IMR-90 (cell line): ENCODE results near the gene DNAJC5. TPM values are rescaled to one million over a fixed set of nuclear protein-coding genes. Genes with fewer than 3 reads are reported as not detected.

Experiments
- ATAC-seq: fragments of 200-7000 bp; cut with Tn5 transposase; 2 replicates; pipeline ENCODE4 v1.9.1; 2020; ENCODE audit warnings: low read depth, mild to moderate bottlenecking, moderate library complexity
- BruUV-seq: library from RNA; stranded (reverse); fragments of 400-500 nt; replicated peaks from 2 replicates; lab custom pipeline; 2021; lab: Mats Ljungman, UMichigan
- CTCF ChIA-PET: fragments of 300-600 bp; formaldehyde crosslinking; extraction: SDS; loops from one replicate; lab custom pipeline; 2021; ENCODE audit warnings: antibody characterized with exemption; lab: Yijun Ruan, JAX
- POLR2A ChIA-PET: fragments of 300-600 bp; sonication (Branson Sonifier 250); formaldehyde crosslinking; loops from one replicate; lab custom pipeline; 2022; ENCODE audit warnings: antibody characterized with exemption; ENCODE audit not compliant: unreplicated experiment; lab: Charles Lee
- DNase-seq: peaks from one replicate; pipeline ENCODE4 v3.0.0; 2013
- H2AFZ ChIP-seq: replicated peaks from 2 replicates; pipeline ENCODE3; 2013; ENCODE audit warnings: low read length, mild to moderate bottlenecking; ENCODE audit not compliant: poor library complexity
- H2AK5ac ChIP-seq: 2 replicates; pipeline ENCODE4 v1.6.1; 2013; ENCODE audit warnings: low read depth, low read length, inconsistent platforms
- H2AK9ac ChIP-seq: replicated peaks from 2 replicates; pipeline ENCODE3; 2013; ENCODE audit warnings: mild to moderate bottlenecking, low read depth, low read length, moderate library complexity; ENCODE audit not compliant: poor library complexity
- H2BK120ac ChIP-seq: 2 replicates; pipeline ENCODE4 v1.6.1; 2013; ENCODE audit warnings: low read depth, low read length, inconsistent platforms
- H2BK15ac ChIP-seq: 3 replicates; pipeline ENCODE4 v1.6.1; 2013; ENCODE audit warnings: low read depth, low read length, inconsistent platforms
- H2BK20ac ChIP-seq: 2 replicates; pipeline ENCODE4 v1.6.1; 2013; ENCODE audit warnings: low read depth, mild to moderate bottlenecking, inconsistent platforms, low read length, moderate library complexity
- H2BK5ac ChIP-seq: 2 replicates; pipeline ENCODE4 v1.6.1; 2013; ENCODE audit warnings: mild to moderate bottlenecking, low read depth, low read length, inconsistent platforms; ENCODE audit not compliant: poor library complexity, severe bottlenecking
- H3K14ac ChIP-seq: replicated peaks from 2 replicates; pipeline ENCODE4 v1.6.1; 2013; ENCODE audit warnings: low read depth, low read length, inconsistent platforms
- H3K18ac ChIP-seq: 2 replicates; pipeline ENCODE4 v1.6.1; 2013; ENCODE audit warnings: low read depth, low read length, control low read depth
- H3K23ac ChIP-seq: 2 replicates; pipeline ENCODE4 v1.6.1; 2013; ENCODE audit warnings: low read depth, low read length, inconsistent platforms
- H3K27ac ChIP-seq: 2 replicates; pipeline ENCODE4 v1.5.1; 2013; ENCODE audit warnings: mild to moderate bottlenecking, control low read depth, low read length; ENCODE audit not compliant: insufficient read depth
- H3K27me3 ChIP-seq: 2 replicates; pipeline ENCODE4 v1.6.1; 2013; ENCODE audit warnings: low read length; ENCODE audit not compliant: control insufficient read depth, insufficient read depth
- H3K36me3 ChIP-seq: 2 replicates; pipeline ENCODE4 v1.6.1; 2013; ENCODE audit warnings: low read length, mixed read lengths; ENCODE audit not compliant: control insufficient read depth, insufficient read depth
- H3K4ac ChIP-seq: 2 replicates; pipeline ENCODE4 v1.6.1; 2013; ENCODE audit warnings: low read depth, low read length, inconsistent platforms
- H3K4me1 ChIP-seq: 2 replicates; pipeline ENCODE4 v1.6.1; 2013; ENCODE audit warnings: low read length, mixed read lengths; ENCODE audit not compliant: control insufficient read depth, insufficient read depth
- H3K4me2 ChIP-seq: 2 replicates; pipeline ENCODE4 v1.6.1; 2013; ENCODE audit warnings: low read depth, mild to moderate bottlenecking, control low read depth, low read length, moderate library complexity
- H3K4me3 ChIP-seq: 2 replicates; pipeline ENCODE4 v1.5.1; 2013; ENCODE audit warnings: low read depth, mild to moderate bottlenecking, control low read depth, low read length, moderate library complexity; ENCODE audit not compliant: insufficient read depth
- H3K56ac ChIP-seq: 2 replicates; pipeline ENCODE4 v1.6.1; 2013; ENCODE audit warnings: low read length, inconsistent platforms; ENCODE audit not compliant: insufficient read depth; ENCODE audit errors: extremely low read depth
- H3K79me1 ChIP-seq, 2 experiments: 2 replicates each; pipeline ENCODE4 v1.6.1; 2013; ENCODE audit warnings: low read length in 2 of 2, inconsistent platforms in 1 of 2, low read depth in 1 of 2
- H3K9ac ChIP-seq: 2 replicates; pipeline ENCODE4 v1.6.1; 2013; ENCODE audit warnings: low read depth, low read length, control low read depth
- H3K9me1 ChIP-seq: 2 replicates; pipeline ENCODE4 v1.6.1; 2013; ENCODE audit warnings: low read length, inconsistent platforms; ENCODE audit not compliant: insufficient read depth
- H3K9me3 ChIP-seq: 2 replicates; pipeline ENCODE4 v1.6.1; 2013; ENCODE audit warnings: low read length; ENCODE audit not compliant: control insufficient read depth, insufficient read depth
- H4K20me1 ChIP-seq: 2 replicates; pipeline ENCODE4 v1.6.1; 2013; ENCODE audit warnings: low read length, inconsistent platforms; ENCODE audit not compliant: insufficient read depth
- H4K5ac ChIP-seq: 2 replicates; pipeline ENCODE4 v1.6.1; 2013; ENCODE audit warnings: mild to moderate bottlenecking, low read depth, low read length, control low read depth
- H4K8ac ChIP-seq, 2 experiments: 2 replicates each; pipeline ENCODE4 v1.6.1; 2013; ENCODE audit warnings: low read depth in 2 of 2, low read length in 2 of 2, control low read depth in 1 of 2, inconsistent platforms in 1 of 2
- H4K91ac ChIP-seq: 2 replicates; pipeline ENCODE4 v1.6.1; 2013; ENCODE audit warnings: low read depth, low read length, inconsistent platforms; ENCODE audit not compliant: insufficient read depth
- BHLHE40 ChIP-seq: fragments of 150-350 bp; IDR thresholded peaks from 2 replicates; pipeline ENCODE4 v1.6.1; 2016; ENCODE audit warnings: mild to moderate bottlenecking, low read depth, low read length
- CEBPB ChIP-seq: IDR thresholded peaks from 2 replicates; pipeline ENCODE4 v1.6.1; 2012; ENCODE audit warnings: low read depth, low read length, improper control_type of control experiment
- CHD1 ChIP-seq: IDR thresholded peaks from 2 replicates; pipeline ENCODE4 v1.6.1; 2012; ENCODE audit warnings: low read depth, low read length, improper control_type of control experiment
- CTCF ChIP-seq: conservative IDR thresholded peaks from 2 replicates; pipeline ENCODE4 v1.5.1; 2012; ENCODE audit warnings: mild to moderate bottlenecking, low read depth, low read length, improper control_type of control experiment
- ELK1 ChIP-seq: fragments of 150-350 bp; IDR thresholded peaks from 2 replicates; pipeline ENCODE4 v1.6.1; 2016; ENCODE audit warnings: low read depth, mild to moderate bottlenecking, low read length, moderate library complexity, borderline replicate concordance
- FOS ChIP-seq: fragments of 150-350 bp; IDR thresholded peaks from 2 replicates; pipeline ENCODE4 v1.6.1; 2016; ENCODE audit warnings: low read depth, low read length
- MAZ ChIP-seq: IDR thresholded peaks from 2 replicates; pipeline ENCODE4 v1.6.1; 2012; ENCODE audit warnings: low read depth, mild to moderate bottlenecking, low read length, improper control_type of control experiment, moderate library complexity, borderline replicate concordance
- MXI1 ChIP-seq: IDR thresholded peaks from 2 replicates; pipeline ENCODE4 v1.6.1; 2012; ENCODE audit warnings: low read depth, mild to moderate bottlenecking, low read length, moderate library complexity, borderline replicate concordance
- POLR2A ChIP-seq: IDR thresholded peaks from 2 replicates; pipeline ENCODE4 v1.6.1; 2012; ENCODE audit warnings: mild to moderate bottlenecking, low read depth, low read length
- RAD21 ChIP-seq: IDR thresholded peaks from 2 replicates; pipeline ENCODE4 v1.6.1; 2012; ENCODE audit warnings: low read length, improper control_type of control experiment
- RFX5 ChIP-seq: IDR thresholded peaks from 2 replicates; pipeline ENCODE4 v1.8.0; 2012; ENCODE audit warnings: low read depth, mild to moderate bottlenecking, low read length, moderate library complexity
- SMC3 ChIP-seq: fragments of 150-350 bp; IDR thresholded peaks from 2 replicates; pipeline ENCODE4 v1.6.1; 2016; ENCODE audit warnings: low read depth, mild to moderate bottlenecking, antibody characterized with exemption, low read length, moderate library complexity
- USF2 ChIP-seq: fragments of 150-350 bp; IDR thresholded peaks from 2 replicates; pipeline ENCODE4 v1.6.1; 2017; ENCODE audit warnings: mild to moderate bottlenecking, antibody characterized with exemption, low read length, low read depth
- WGBS, 2 experiments: methylation state at CpG; one replicate each; pipeline versions ENCODE4 v1.1.5 to v1.1.7; 2013; ENCODE audit warnings: missing lambda C conversion rate in 2 of 2; ENCODE audit not compliant: insufficient read length in 1 of 2; ENCODE audit errors: extremely low coverage in 2 of 2; 5-methylcytosine and 5-hydroxymethylcytosine counted together
- dilution Hi-C: fragments of 300-500 bp; cut with HindIII; formaldehyde crosslinking; loops from one replicate; pipeline ENCODE4 v1.14.3; 2018; ENCODE audit warnings: low sequenced_read_pairs; ENCODE audit not compliant: unreplicated experiment
- in situ Hi-C: fragments of 300-500 bp; cut with MboI; formaldehyde crosslinking; loops from 3 replicates; pipeline ENCODE4 v1.14.3; 2019; ENCODE audit warnings: low sequenced_read_pairs, inconsistent platforms, mixed read lengths
- intact Hi-C: fragments of 100-400 bp; cut with micrococcal nuclease; formaldehyde crosslinking; loops from 2 replicates; pipeline ENCODE4 v1.10.0; 2022
- polyA plus RNA-seq, 3 experiments: library from polyadenylated mRNA; depleted of rRNA; stranded (reverse); fragments of >200 nt; gene quantifications; 2 replicates each; pipeline ENCODE4 v1.2.3, GENCODE V29; 2012; ENCODE audit warnings: low replicate concordance in 1 of 3
- total RNA-seq: library from RNA; depleted of rRNA; stranded (reverse); fragments of >200 nt; gene quantifications from 2 replicates; pipeline ENCODE4 v1.2.3, GENCODE V29; 2012

The DNAJC5 gene
- total and polyA plus RNA-seq, 2 of the 4 experiments (the other 2 are of a cell fraction): 35.6 to 45.2 TPM

GRCh38 chr20:63919130-63919529 lies 24.2 kb downstream of the DNAJC5 start:
- Histone ChIP-seq H2BK20ac (no peak overlapping the region), H3K27me3 (no peaks in the 10 kb centered on the region), H2BK5ac (no peak overlapping the region), H3K56ac (no peak overlapping the region), H3K9ac (no peak overlapping the region), H2AK9ac (no peak overlapping the region), H3K27ac (no peak overlapping the region), H3K36me3 (peaks cover 9% of the 10 kb centered on the region), H3K4me3 (no peak overlapping the region), H3K9me1 (no peaks in the 10 kb centered on the region), H4K91ac (no peak overlapping the region), H2BK15ac (no peak overlapping the region), H3K14ac (no peak overlapping the region), H3K18ac (no peak overlapping the region), H2BK120ac (no peak overlapping the region), H3K4ac (no peak overlapping the region), H3K4me1 (no peaks in the 10 kb centered on the region), H2AFZ (no peak overlapping the region), H4K8ac (no peak overlapping the region), H4K20me1 (peaks cover 58% of the 10 kb centered on the region), H3K4me2 (no peak overlapping the region), H3K79me1 (peaks cover 17 to 61% of the 10 kb centered on the region in 2 experiments), H3K9me3 (0 out of 2 replicates have a peak, but pooled peaks cover 2% of the 10 kb centered on the region), H4K5ac (no peak overlapping the region), H2AK5ac (no peak overlapping the region), H3K23ac (no peak overlapping the region)
- no peak for DNase-seq
- no peak for ATAC-seq
- intact Hi-C loops: no loop called here
- no TSS peak for BruUV-seq
- TF ChIP-seq POLR2A: no peak
- no peak for TF ChIP-seq MXI1
- no peak for TF ChIP-seq BHLHE40
- TF ChIP-seq RFX5: no peak
- TF ChIP-seq USF2: no peak
- no peak for TF ChIP-seq FOS
- TF ChIP-seq RAD21: no peak
- no peak for TF ChIP-seq SMC3
- TF ChIP-seq CEBPB: no peak
- TF ChIP-seq ELK1: no peak
- no peak for TF ChIP-seq CHD1
- no peak for TF ChIP-seq MAZ
- no peak for TF ChIP-seq CTCF
- ChIA-PET CTCF (no interaction called here), POLR2A (no interaction called here)
- dilution Hi-C loops: no loop called here
- 88% methylated on average over 8 of the region's 19 CpGs; no CpG with 5 or more reads in 1 of the 2 experiments for WGBS, 2 experiments
- in situ Hi-C loops: no loop called here
